Sigmoid colon (tissue), 4 donors: ENCODE measurements around the gene REEP2.

Experiments used
- POLR2AphosphoS5 ChIP-seq, 4 donors: sonication (generic); formaldehyde crosslinking; IDR thresholded peaks; one replicate each; pipeline ENCODE4 v1.6.1; 2017; ENCODE audit warnings: antibody characterized with exemption in 4 of 4
- TF ChIP-seq, protein P1 (sequence below), 4 experiments: fragments of 450-650 bp in 3 of 4; fragments of 200-600 bp in 1 of 4; IDR thresholded peaks; one replicate each; pipeline ENCODE4 v1.5.1; 2016 to 2019; ENCODE audit warnings: antibody characterized with exemption in 4 of 4, mild to moderate bottlenecking in 3 of 4, moderate library complexity in 2 of 4

DNA sequence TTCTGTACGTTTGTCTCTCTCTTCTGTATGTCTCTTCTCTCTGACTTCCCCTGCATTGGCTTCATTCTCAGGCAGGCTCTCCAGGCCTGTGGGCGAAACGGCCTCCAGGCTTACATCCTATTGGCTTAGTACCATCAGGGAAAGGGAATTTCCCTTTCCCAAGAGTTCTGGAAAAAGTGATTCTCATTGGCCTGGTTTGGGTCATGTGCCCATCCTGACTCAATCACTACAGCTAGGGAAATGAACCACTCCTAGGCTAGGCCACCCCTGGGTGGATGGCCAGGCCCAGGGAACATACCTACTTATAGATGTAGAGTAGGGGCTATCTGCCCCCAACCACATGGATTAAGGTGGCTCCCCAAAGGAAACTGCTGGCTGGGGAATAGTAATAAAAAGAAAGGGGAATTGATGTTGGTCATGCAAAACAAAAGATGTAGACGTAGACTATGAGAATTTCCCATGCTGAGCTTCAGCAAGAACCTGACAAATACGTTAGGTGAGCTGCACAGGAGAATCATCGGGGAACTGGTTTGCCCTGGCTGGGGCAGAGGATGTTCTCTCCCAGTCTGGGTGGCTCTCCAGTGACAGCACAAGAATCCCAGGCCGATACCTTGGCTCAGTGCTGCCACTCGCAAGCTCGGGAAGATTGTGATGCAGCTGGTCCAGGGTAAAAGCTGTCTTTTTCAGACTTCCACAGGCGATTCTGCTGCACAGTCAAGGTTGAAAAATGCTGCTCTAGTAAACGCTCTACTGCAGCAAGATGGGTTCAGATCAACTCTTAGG, 22.7 kb downstream of the REEP2 start:
- no peak for TF ChIP-seq POLR2AphosphoS5 (IDR thresholded peaks at IDR 0.05)
- TF ChIP-seq, protein P1, sequence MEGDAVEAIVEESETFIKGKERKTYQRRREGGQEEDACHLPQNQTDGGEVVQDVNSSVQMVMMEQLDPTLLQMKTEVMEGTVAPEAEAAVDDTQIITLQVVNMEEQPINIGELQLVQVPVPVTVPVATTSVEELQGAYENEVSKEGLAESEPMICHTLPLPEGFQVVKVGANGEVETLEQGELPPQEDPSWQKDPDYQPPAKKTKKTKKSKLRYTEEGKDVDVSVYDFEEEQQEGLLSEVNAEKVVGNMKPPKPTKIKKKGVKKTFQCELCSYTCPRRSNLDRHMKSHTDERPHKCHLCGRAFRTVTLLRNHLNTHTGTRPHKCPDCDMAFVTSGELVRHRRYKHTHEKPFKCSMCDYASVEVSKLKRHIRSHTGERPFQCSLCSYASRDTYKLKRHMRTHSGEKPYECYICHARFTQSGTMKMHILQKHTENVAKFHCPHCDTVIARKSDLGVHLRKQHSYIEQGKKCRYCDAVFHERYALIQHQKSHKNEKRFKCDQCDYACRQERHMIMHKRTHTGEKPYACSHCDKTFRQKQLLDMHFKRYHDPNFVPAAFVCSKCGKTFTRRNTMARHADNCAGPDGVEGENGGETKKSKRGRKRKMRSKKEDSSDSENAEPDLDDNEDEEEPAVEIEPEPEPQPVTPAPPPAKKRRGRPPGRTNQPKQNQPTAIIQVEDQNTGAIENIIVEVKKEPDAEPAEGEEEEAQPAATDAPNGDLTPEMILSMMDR (IDR thresholded peaks at IDR 0.05), result no peak
